ENCODE data around the gene USP34.
"Not testable (repeated sequence)": the region's sequence is repeated elsewhere in the genome, so short reads cannot be mapped to it uniquely, and the experiment has no call there.

DNA sequence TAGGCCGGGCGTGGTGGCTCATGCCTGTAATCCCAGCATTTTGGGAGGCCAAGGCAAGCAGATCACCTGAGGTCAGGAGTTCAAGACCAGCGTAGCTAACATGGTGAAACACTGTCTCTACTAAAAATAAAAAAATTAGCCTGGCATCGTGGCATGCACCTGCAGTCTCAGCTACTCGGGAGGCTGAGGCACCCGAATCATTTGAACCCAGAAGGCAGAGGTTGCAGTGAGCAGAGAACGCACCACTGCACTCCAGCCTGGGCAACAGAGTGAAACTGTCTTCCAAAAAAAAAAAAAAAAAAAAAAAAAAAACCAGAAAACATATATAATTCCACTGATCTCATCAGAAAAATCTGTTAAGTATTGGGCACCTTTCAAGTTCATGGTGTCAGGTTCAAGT, 23.9 kb downstream of the USP34 start:
- TF ChIP-seq, protein P1, sequence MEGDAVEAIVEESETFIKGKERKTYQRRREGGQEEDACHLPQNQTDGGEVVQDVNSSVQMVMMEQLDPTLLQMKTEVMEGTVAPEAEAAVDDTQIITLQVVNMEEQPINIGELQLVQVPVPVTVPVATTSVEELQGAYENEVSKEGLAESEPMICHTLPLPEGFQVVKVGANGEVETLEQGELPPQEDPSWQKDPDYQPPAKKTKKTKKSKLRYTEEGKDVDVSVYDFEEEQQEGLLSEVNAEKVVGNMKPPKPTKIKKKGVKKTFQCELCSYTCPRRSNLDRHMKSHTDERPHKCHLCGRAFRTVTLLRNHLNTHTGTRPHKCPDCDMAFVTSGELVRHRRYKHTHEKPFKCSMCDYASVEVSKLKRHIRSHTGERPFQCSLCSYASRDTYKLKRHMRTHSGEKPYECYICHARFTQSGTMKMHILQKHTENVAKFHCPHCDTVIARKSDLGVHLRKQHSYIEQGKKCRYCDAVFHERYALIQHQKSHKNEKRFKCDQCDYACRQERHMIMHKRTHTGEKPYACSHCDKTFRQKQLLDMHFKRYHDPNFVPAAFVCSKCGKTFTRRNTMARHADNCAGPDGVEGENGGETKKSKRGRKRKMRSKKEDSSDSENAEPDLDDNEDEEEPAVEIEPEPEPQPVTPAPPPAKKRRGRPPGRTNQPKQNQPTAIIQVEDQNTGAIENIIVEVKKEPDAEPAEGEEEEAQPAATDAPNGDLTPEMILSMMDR (conservative IDR thresholded peaks at IDR 0.05 in 1 of 2, IDR thresholded peaks at IDR 0.05 in 1 of 2; ENCODE audit: low read depth in 1 of 2, low read length in 2 of 2) = not testable (repeated sequence)
- not testable (repeated sequence) for TF ChIP-seq EZH2 (IDR thresholded peaks at IDR 0.05; ENCODE audit: low read length, missing control alignments)
